Activated CD8-positive, alpha-beta T cell treated with anti-CD3 and anti-CD28 coated beads, Interleukin-2, amount 10 ng/mL, durations not matched to agents 7 days and 5 days (primary cell): Measurements from ENCODE around the gene ACAD10. TPM values are rescaled to one million over a fixed set of nuclear protein-coding genes. Genes with fewer than 3 reads are reported as not detected.
"Not testable (repeated sequence)": the region's sequence is repeated elsewhere in the genome, so short reads cannot be mapped to it uniquely, and the experiment has no call there.

ENCODE experiments used
- ATAC-seq: fragments of 150-1000 bp; cut with Tn5 transposase; one replicate; pipeline ENCODE4 v1.10.0; 2021; ENCODE audit warnings: moderate library complexity
- CTCF ChIA-PET: fragments of 350-600 bp; sonication (Branson Sonifier 250); formaldehyde crosslinking; loops from one replicate; lab custom pipeline; 2021; ENCODE audit warnings: antibody characterized with exemption; lab: Charles Lee
- POLR2A ChIA-PET: fragments of 350-600 bp; sonication (Branson Sonifier 250); formaldehyde crosslinking; loops from one replicate; lab custom pipeline; 2021; ENCODE audit warnings: antibody characterized with exemption; lab: Charles Lee
- DNase-seq: peaks from one replicate; pipeline ENCODE4 v3.0.0-alpha.2; 2020
- H3K27ac Mint-ChIP-seq: one replicate; pipeline ENCODE4 v1.8.0; 2021; ENCODE audit warnings: mild to moderate bottlenecking, mixed read lengths
- H3K27me3 Mint-ChIP-seq: one replicate; pipeline ENCODE4 v1.8.0; 2021; ENCODE audit warnings: low read depth, mixed read lengths
- H3K36me3 Mint-ChIP-seq: one replicate; pipeline ENCODE4 v1.8.0; 2021; ENCODE audit warnings: low read depth, mixed read lengths
- H3K4me1 Mint-ChIP-seq: one replicate; pipeline ENCODE4 v1.8.0; 2021; ENCODE audit warnings: low read depth, mixed read lengths
- H3K4me3 Mint-ChIP-seq: one replicate; pipeline ENCODE4 v1.8.0; 2021; ENCODE audit warnings: mild to moderate bottlenecking, mixed read lengths
- H3K9me3 Mint-ChIP-seq: one replicate; pipeline ENCODE4 v1.8.0; 2022; ENCODE audit warnings: mixed read lengths; ENCODE audit not compliant: insufficient read depth
- total RNA-seq, 2 experiments: library from RNA; stranded (reverse); gene quantifications; one replicate each; pipeline ENCODE4 v1.2.3, GENCODE V29; 2021

The ACAD10 gene
- total RNA-seq, 2 experiments from 2014 or later = 24.9 to 27.3 TPM

DNA sequence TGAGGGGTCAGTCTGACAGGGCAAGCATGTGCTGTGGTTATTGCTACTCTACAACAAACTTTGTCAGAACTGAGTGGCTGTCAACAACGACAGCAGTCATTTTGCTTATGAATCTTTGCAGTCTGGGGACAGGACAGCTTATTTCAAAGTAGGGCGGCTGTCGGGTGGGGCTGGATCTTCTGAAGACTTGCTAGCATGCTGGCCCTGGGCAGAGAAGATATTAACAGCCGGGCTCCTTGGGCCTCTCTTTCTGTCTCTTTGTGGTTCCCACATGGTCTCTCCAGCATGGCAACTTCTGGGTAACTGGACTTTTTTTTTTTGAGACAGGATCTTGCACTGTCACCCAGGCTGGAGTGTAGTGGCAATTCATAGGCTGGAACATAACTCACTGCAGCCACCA is 46.9 kb downstream of the ACAD10 start:
- ChIA-PET POLR2A (no interaction called here), CTCF (interaction anchor here (0.8 kb wide), 1 partner anchor 80 kb away, joined by 3 read pairs; no protein-coding TSS in a partner anchor)
- no peak overlapping the region for H3K4me3 Mint-ChIP-seq
- H3K27me3 Mint-ChIP-seq = no peaks in the 10 kb centered on the region
- peaks cover 7% of the 10 kb centered on the region for H3K36me3 Mint-ChIP-seq
- H3K4me1 Mint-ChIP-seq = no peaks in the 10 kb centered on the region
- H3K27ac Mint-ChIP-seq = no peak overlapping the region
- no peaks in the 10 kb centered on the region for H3K9me3 Mint-ChIP-seq
- DNase-seq (no peak), ATAC-seq (no peak)

DNA sequence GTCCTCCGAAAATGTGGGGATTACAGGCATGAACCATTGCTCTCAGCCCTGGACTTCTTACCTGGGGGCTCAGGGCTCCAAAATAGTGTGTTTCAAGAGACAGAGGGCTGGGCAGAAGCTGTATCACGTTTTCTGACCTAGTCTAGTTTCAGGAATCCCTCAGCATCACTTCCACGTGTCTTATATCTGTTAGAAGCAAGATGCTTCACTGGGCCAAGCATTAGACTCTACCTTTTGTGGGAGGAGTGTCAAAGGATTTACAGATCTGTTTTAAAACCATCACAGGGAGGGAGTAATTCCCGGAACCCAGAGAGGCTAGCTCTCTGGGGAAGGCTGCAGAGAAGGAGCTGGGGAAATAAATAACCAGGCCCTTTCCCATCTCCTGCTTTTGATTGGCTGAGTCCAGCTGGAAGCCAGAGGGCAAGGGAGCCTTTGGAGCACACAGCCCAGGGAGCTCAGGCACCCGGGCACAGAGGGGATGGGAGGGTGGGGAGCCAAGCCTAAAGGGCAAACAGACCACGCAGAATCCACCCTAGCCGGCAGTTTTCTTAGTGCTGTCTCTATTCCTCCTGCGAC is 47.6 kb downstream of the ACAD10 start:
- H3K9me3 Mint-ChIP-seq = no peaks in the 10 kb centered on the region
- DNase-seq (no peak), ATAC-seq (no peak)
- CTCF ChIA-PET = interaction anchor here (0.8 kb wide), 1 partner anchor 80 kb away, joined by 3 read pairs; no protein-coding TSS in a partner anchor
- H3K27me3 Mint-ChIP-seq = no peaks in the 10 kb centered on the region
- POLR2A ChIA-PET = no interaction called here
- no peak overlapping the region for H3K4me3 Mint-ChIP-seq
- H3K36me3 Mint-ChIP-seq = peaks cover 7% of the 10 kb centered on the region
- no peaks in the 10 kb centered on the region for H3K4me1 Mint-ChIP-seq
- no peak overlapping the region for H3K27ac Mint-ChIP-seq

DNA sequence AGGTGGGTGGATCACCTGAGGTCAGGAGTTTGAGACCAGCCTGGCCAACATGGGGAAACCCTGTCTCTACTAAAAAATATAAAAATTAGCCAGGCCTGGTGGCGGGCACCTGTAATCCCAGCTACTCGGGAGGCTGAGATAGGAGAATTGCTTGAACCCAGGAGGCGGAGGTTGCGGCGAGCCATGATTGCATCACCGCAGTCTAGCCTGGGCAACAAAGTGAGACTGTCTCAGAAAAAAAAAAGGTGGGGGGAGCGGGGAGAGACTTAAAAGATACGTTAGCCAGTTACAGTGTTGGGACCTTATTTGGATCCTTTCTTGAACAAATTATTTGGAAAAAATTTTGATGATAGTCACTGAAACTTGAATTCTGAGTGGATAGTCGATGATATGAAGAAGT is 53.7 kb downstream of the ACAD10 start:
- POLR2A ChIA-PET, H3K4me3 Mint-ChIP-seq, DNase-seq, H3K4me1 Mint-ChIP-seq, H3K9me3 Mint-ChIP-seq, H3K27ac Mint-ChIP-seq, ATAC-seq, H3K36me3 Mint-ChIP-seq, H3K27me3 Mint-ChIP-seq: not testable (repeated sequence)
- CTCF ChIA-PET = interaction anchor here (1.3 kb wide), 1 partner anchor 343 kb away, joined by 3 read pairs; no protein-coding TSS in a partner anchor

DNA sequence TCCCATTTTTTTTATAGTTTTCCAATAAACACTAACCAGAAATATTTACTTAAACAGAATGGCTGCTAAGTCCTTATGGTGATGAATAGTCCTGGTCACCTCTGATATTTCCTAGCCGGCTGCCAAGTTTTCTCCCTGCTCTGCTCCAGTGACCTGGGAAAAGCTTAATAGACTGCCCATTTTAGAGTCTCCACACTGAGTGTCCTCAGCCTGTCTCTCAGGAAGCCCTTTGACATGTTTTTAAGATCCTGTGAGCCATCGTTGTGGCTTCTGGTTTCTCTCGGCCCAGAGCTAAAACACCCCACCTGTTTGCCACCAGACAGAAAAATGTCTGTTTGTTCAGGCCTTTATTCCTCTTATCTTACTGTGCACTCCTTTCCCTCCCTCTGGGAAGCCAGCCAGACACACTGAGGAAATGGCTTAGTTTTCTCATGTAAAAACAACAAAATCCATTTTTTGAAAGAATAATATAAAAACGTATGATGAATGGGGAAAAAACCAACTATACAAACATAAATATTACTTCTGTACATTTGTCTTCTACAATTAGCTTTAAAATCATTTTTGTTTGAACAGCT is 55.5 kb downstream of the ACAD10 start:
- Mint-ChIP-seq H3K36me3 (peaks cover 12% of the 10 kb centered on the region), H3K27ac (no peak overlapping the region), H3K4me3 (no peak overlapping the region), H3K27me3 (no peaks in the 10 kb centered on the region), H3K9me3 (no peaks in the 10 kb centered on the region), H3K4me1 (peaks cover 6% of the 10 kb centered on the region)
- ATAC-seq (no peak), DNase-seq (no peak)
- POLR2A ChIA-PET = interaction anchor here (0.9 kb wide), 1 partner anchor 101 kb away, joined by 4 read pairs; the partner anchor contains the start of gene MAPKAPK5
- CTCF ChIA-PET = interaction anchor here (0.7 to 1.4 kb wide), 2 partner anchors 19 to 72 kb away, joined by 3 read pairs; no protein-coding TSS in a partner anchor

DNA sequence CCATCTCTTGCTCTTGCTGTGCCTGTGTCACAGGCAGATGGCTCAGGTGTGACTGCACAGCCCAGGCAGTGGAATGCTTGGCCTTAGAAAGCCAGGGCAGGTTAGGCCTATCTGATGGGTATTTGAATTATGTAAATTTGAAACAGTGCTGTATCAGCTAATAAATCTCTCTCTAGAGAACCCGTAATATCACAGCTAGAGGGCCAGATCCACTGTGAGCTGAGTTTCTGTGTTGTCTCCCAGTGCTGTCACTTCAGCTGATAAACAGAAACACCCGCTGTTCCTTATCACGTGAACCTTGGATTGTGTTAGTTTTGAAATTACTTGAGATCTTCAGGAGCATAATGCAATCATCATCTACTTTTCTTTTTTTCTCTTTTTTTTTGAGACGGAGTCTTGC is 59.4 kb downstream of the ACAD10 start:
- H3K9me3 Mint-ChIP-seq = no peaks in the 10 kb centered on the region
- ATAC-seq (no peak), DNase-seq (no peak)
- ChIA-PET POLR2A (interaction anchor here (0.6 to 1.4 kb wide), 3 partner anchors 9 to 1196 kb away, joined by 3 to 5 read pairs (median 3); no protein-coding TSS in a partner anchor), CTCF (no interaction called here)
- no peaks in the 10 kb centered on the region for H3K27me3 Mint-ChIP-seq
- H3K27ac Mint-ChIP-seq = no peak overlapping the region
- H3K4me1 Mint-ChIP-seq = peaks cover 13% of the 10 kb centered on the region
- peaks cover 15% of the 10 kb centered on the region for H3K36me3 Mint-ChIP-seq
- no peak overlapping the region for H3K4me3 Mint-ChIP-seq

DNA sequence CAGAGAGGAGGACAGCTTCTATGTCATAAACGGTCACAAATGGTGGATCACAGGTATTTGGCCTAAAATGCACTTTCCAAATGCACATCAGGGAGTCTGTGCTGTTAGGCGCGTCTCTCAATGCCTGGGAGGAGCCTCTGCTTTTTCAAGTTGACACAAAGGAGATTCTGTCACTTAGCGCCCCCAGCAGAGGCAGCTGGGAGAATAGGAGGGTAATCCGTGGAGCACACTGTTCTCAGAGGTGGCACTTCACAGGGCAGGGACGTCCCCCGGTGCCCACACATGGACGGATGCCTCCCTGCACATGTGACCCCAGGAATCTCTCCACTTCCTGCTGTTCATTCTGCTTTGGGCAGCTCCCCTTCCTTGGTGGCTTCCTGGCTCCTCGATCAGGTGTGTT is 61.5 kb downstream of the ACAD10 start:
- ChIA-PET POLR2A (no interaction called here), CTCF (no interaction called here)
- Mint-ChIP-seq H3K27me3 (no peaks in the 10 kb centered on the region), H3K9me3 (no peaks in the 10 kb centered on the region), H3K36me3 (peaks cover 15% of the 10 kb centered on the region), H3K4me1 (peaks cover 9% of the 10 kb centered on the region), H3K27ac (no peak overlapping the region), H3K4me3 (no peak overlapping the region)
- DNase-seq (no peak), ATAC-seq (no peak)

DNA sequence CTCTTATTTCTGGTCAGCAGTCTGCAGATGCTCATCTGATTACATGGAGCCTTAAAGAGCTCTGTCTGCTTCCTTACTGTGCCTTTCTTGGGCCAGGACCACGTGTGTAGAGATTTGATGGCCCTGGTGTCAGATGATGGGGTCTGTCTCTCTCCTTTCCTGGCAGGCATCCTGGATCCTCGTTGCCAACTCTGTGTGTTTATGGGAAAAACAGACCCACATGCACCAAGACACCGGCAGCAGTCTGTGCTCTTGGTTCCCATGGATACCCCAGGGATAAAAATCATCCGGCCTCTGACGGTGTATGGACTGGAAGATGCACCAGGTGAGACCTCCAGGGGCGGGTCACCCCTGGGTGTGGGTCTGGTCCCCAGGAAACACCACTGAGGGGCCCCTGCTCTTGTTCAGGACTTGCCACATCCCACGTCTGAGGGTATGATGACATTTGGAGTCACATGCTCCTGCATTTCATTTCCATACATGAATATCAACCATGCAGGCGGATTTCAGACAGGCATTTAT is 62.4 kb downstream of the ACAD10 start:
- ATAC-seq (no peak), DNase-seq (no peak)
- no peaks in the 10 kb centered on the region for H3K27me3 Mint-ChIP-seq
- ChIA-PET POLR2A (no interaction called here), CTCF (no interaction called here)
- peak overlapping the region; percentile 32 for H3K27ac Mint-ChIP-seq
- no peak overlapping the region for H3K4me3 Mint-ChIP-seq
- H3K36me3 Mint-ChIP-seq = peaks cover 13% of the 10 kb centered on the region
- H3K4me1 Mint-ChIP-seq = peaks cover 9% of the 10 kb centered on the region
- no peaks in the 10 kb centered on the region for H3K9me3 Mint-ChIP-seq

DNA sequence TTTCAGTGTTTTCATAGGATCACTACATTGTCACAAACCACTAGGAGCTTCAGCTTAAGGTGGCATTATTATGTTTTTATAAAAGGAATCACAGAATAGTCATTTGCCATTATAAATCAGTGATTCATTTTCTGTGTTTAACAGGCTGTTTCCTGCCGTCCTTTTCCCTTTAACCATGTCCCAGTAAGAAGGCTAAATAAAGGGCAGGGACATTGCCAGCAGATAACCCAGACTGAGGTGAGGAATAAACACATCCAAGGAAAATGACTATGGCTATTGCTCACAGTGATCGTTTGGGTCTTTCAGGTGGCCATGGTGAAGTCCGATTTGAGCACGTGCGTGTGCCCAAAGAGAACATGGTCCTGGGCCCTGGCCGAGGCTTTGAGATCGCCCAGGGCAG is 63.0 kb downstream of the ACAD10 start:
- no peak for ATAC-seq
- DNase-seq = no peak
- Mint-ChIP-seq H3K27me3 (no peaks in the 10 kb centered on the region), H3K9me3 (no peaks in the 10 kb centered on the region), H3K27ac (no peak overlapping the region), H3K4me1 (peaks cover 9% of the 10 kb centered on the region), H3K4me3 (no peak overlapping the region), H3K36me3 (peaks cover 13% of the 10 kb centered on the region)
- CTCF ChIA-PET = no interaction called here
- POLR2A ChIA-PET = no interaction called here

DNA sequence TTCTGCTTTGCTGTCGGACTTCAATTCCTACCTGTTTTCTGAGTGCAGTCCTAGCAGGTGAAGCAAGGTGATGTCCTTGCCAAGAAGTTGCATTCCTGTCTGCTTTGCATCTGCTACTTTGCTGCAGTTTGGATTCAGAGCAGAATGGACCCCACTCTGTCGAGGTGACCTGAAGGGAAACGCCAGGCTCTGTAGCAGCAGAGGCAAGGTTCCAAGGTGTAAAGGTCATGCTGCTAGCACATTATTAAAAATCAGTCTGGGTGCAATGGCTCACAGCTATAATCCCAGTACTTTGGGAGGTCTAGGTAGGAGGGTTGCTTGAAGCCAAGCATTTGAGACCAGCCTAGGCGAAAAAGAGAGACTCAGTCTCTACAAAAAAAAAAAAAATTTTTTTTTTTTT is 63.5 kb downstream of the ACAD10 start:
- ATAC-seq = no peak
- DNase-seq = no peak
- no peak overlapping the region for H3K4me3 Mint-ChIP-seq
- ChIA-PET CTCF (no interaction called here), POLR2A (no interaction called here)
- H3K27me3 Mint-ChIP-seq = no peaks in the 10 kb centered on the region
- H3K9me3 Mint-ChIP-seq = no peaks in the 10 kb centered on the region
- no peak overlapping the region for H3K27ac Mint-ChIP-seq
- peaks cover 9% of the 10 kb centered on the region for H3K4me1 Mint-ChIP-seq
- peaks cover 13% of the 10 kb centered on the region for H3K36me3 Mint-ChIP-seq

DNA sequence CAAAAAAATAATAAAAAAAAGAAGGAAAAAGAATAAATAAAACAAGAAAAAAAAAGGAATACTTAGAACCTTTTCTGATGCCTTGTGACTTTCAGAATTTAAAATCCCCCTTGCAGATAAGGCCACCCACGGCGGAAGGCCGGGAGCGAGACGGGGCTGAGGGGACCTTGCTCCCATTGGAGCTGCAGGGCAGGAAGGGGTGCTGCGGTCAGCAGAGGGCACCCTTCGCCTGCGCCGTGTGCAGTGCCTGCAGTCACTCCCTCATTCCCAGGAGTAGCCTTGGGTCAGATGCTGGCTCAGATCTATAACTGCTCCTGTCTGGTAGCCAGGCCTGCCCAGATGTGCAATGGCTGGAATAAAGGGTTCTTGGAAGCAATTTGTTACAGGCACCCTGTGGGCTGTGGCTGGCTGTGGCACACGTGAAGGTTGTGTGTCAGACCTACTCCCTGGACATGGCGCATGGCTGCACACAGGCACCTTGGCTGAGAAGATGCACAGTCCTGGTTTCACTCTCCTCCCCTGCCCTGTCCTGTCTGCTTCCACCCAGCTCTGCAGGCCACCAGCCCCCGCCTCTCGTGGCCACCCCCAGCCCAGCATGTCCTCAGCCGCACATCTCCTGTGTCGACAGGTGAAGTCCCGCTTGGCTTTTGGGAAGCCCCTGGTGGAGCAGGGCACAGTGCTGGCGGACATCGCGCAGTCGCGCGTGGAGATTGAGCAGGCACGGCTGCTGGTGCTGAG is 67.5 kb downstream of the ACAD10 start:
- POLR2A ChIA-PET = interaction anchor here (0.7 kb wide), 1 partner anchor 579 kb away, joined by 4 read pairs; no protein-coding TSS in a partner anchor

DNA sequence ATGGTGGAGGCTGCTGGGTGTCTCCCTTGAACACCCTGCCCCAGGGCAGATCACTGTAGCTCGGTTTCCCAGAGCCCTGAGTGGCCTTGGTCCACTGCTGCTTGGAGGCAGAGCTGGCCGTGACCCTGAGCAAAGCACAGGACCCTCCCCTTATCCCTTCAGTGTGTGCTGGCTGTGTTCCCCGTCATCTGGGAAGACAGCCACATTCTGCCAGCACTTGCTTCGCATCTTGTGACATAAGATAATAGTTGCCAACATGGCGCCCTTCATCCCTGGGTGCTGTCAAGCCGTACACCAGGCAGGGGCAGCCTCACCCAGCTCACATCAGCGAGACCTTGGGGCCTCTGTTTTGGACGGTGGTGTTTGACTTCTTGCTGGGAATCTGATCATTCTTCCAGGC is 68.8 kb downstream of the ACAD10 start:
- Mint-ChIP-seq H3K27me3 (no peaks in the 10 kb centered on the region), H3K36me3 (peaks cover 8% of the 10 kb centered on the region), H3K4me3 (no peak overlapping the region), H3K27ac (no peak overlapping the region), H3K9me3 (no peaks in the 10 kb centered on the region), H3K4me1 (peaks cover 28% of the 10 kb centered on the region)
- POLR2A ChIA-PET = interaction anchor here (1.1 kb wide), 1 partner anchor 9 kb away, joined by 5 read pairs; no protein-coding TSS in a partner anchor
- CTCF ChIA-PET = interaction anchor here (0.8 to 5.4 kb wide), 4 partner anchors 8 to 62 kb away, joined by 3 to 40 read pairs (median 5); no protein-coding TSS in a partner anchor
- no peak for ATAC-seq
- DNase-seq = no peak

More for the DNA sequence above, 67.5 kb downstream of the ACAD10 start:
- CTCF ChIA-PET = interaction anchor here (1.1 to 5.4 kb wide), 3 partner anchors 9 to 60 kb away, joined by 3 to 40 read pairs (median 7); no protein-coding TSS in a partner anchor
- H3K4me1 Mint-ChIP-seq = peaks cover 23% of the 10 kb centered on the region
- H3K27me3 Mint-ChIP-seq = no peaks in the 10 kb centered on the region
- H3K36me3 Mint-ChIP-seq = peaks cover 8% of the 10 kb centered on the region
- H3K4me3 Mint-ChIP-seq = no peak overlapping the region
- DNase-seq (no peak), ATAC-seq (no peak)
- H3K27ac Mint-ChIP-seq = no peak overlapping the region
- no peaks in the 10 kb centered on the region for H3K9me3 Mint-ChIP-seq
